SU-DHL-6 (cell line): ENCODE measurements around the gene CRISP1.

Source experiments
- H2AFZ ChIP-seq: fragments of 200-600 bp; sonication (generic); 2 replicates; pipeline ENCODE4 v1.6.1; 2014; ENCODE audit warnings: low read depth, mild to moderate bottlenecking, moderate library complexity, mixed read lengths, antibody characterized with exemption, low read length; ENCODE audit not compliant: severe bottlenecking
- H3F3A ChIP-seq: fragments of 200-600 bp; shearing (Covaris generic); 2 replicates; pipeline ENCODE4 v1.6.0; 2016; ENCODE audit warnings: antibody characterized with exemption, mild to moderate bottlenecking; ENCODE audit not compliant: insufficient read depth
- H3K27ac ChIP-seq: fragments of 200-600 bp; sonication (generic); 2 replicates; pipeline ENCODE4 v1.5.1; 2016; ENCODE audit warnings: low read depth, mild to moderate bottlenecking, low read length, moderate library complexity, mixed read lengths
- H3K27me3 ChIP-seq: fragments of 200-600 bp; sonication (generic), shearing (Covaris generic); 2 replicates; pipeline ENCODE4 v1.6.0; 2014; ENCODE audit warnings: mild to moderate bottlenecking, low read length
- H3K36me3 ChIP-seq: fragments of 200-600 bp; sonication (generic); 2 replicates; pipeline ENCODE4 v1.6.1; 2014; ENCODE audit warnings: mild to moderate bottlenecking, low read length, mixed read lengths
- H3K4me2 ChIP-seq: fragments of 300-600, 200-600 bp; shearing (Covaris generic), sonication (generic); 2 replicates; pipeline ENCODE4 v1.6.0; 2014; ENCODE audit warnings: low read length, low read depth, mild to moderate bottlenecking; ENCODE audit not compliant: poor library complexity, severe bottlenecking
- H3K4me3 ChIP-seq: fragments of 200-600 bp; sonication (generic); 2 replicates; pipeline ENCODE4 v1.5.1; 2014; ENCODE audit warnings: antibody characterized with exemption, low read length, mild to moderate bottlenecking, mixed read lengths; ENCODE audit not compliant: insufficient read depth, poor library complexity, severe bottlenecking
- H3K79me2 ChIP-seq: fragments of 200-600 bp; sonication (generic); 2 replicates; pipeline ENCODE4 v1.6.1; 2014; ENCODE audit warnings: mild to moderate bottlenecking, low read length, moderate library complexity; ENCODE audit not compliant: insufficient read depth
- H3K9ac ChIP-seq: fragments of 200-600 bp; sonication (generic); 2 replicates; pipeline ENCODE4 v1.7.0; 2014; ENCODE audit warnings: mild to moderate bottlenecking, low read length
- H3K9me2 ChIP-seq: fragments of 200-600 bp; sonication (generic); replicated peaks from 2 replicates; pipeline ENCODE4 v1.6.1; 2014; ENCODE audit warnings: low read length; ENCODE audit not compliant: insufficient read depth
- H3K9me3 ChIP-seq: fragments of 200-600 bp; sonication (generic); 2 replicates; pipeline ENCODE4 v1.6.1; 2014; ENCODE audit warnings: low read length, mixed read lengths; ENCODE audit not compliant: insufficient read depth
- H4K20me1 ChIP-seq: fragments of 200-600 bp; sonication (generic); 2 replicates; pipeline ENCODE4 v1.6.1; 2014; ENCODE audit warnings: low read depth, mild to moderate bottlenecking, antibody characterized with exemption, low read length, moderate library complexity, mixed read lengths
- CTCF ChIP-seq: fragments of 200-600 bp; sonication (generic); IDR thresholded peaks from one replicate; pipeline ENCODE4 v1.5.1; 2017; ENCODE audit warnings: antibody characterized with exemption, mild to moderate bottlenecking, low read length, moderate library complexity; ENCODE audit not compliant: insufficient read depth, poor library complexity, severe bottlenecking
- EZH2phosphoT487 ChIP-seq: fragments of 200-600 bp; sonication (generic), shearing (Covaris generic); conservative IDR thresholded peaks from 2 replicates; pipeline ENCODE4 v1.6.1; 2018; ENCODE audit warnings: mild to moderate bottlenecking, antibody characterized with exemption, low read length, moderate library complexity, mixed read lengths

CRISP1 gene

GRCh38 chr6:49839162-49839561 lies 27.2 kb downstream of the CRISP1 start:
- Histone ChIP-seq H3K79me2 (no peaks in the 10 kb centered on the region), H3F3A (no peaks in the 10 kb centered on the region), H3K4me3 (no peak overlapping the region), H3K9me3 (no peaks in the 10 kb centered on the region), H3K4me2 (no peak overlapping the region), H3K27me3 (0 out of 2 replicates have a peak, but pooled peaks cover 2% of the 10 kb centered on the region), H4K20me1 (no peaks in the 10 kb centered on the region), H3K9ac (no peak overlapping the region), H3K9me2 (no peaks in the 10 kb centered on the region), H3K36me3 (no peaks in the 10 kb centered on the region), H2AFZ (no peak overlapping the region), H3K27ac (no peak overlapping the region)
- no peak for TF ChIP-seq EZH2phosphoT487
- no peak for TF ChIP-seq CTCF

GRCh38 chr6:49835140-49835539 lies 31.2 kb downstream of the CRISP1 start:
- Histone ChIP-seq H3K79me2 (no peaks in the 10 kb centered on the region), H3K4me2 (no peak overlapping the region), H3K4me3 (no peak overlapping the region), H3K27ac (no peak overlapping the region), H3K27me3 (no peaks in the 10 kb centered on the region), H3K9me3 (no peaks in the 10 kb centered on the region), H3K9ac (no peak overlapping the region), H2AFZ (no peak overlapping the region), H4K20me1 (0 out of 2 replicates have a peak, but pooled peaks cover 3% of the 10 kb centered on the region), H3F3A (no peaks in the 10 kb centered on the region), H3K36me3 (no peaks in the 10 kb centered on the region; the same call in 1 of the 2 replicates), H3K9me2 (no peaks in the 10 kb centered on the region)
- no peak for TF ChIP-seq EZH2phosphoT487
- TF ChIP-seq CTCF = no peak

- Histone ChIP-seq H3F3A (no peaks in the 10 kb centered on the region), H2AFZ (no peak overlapping the region), H3K4me2 (no peak overlapping the region), H3K36me3 (no peaks in the 10 kb centered on the region; the same call in 1 of the 2 replicates), H3K27me3 (no peaks in the 10 kb centered on the region), H3K27ac (no peak overlapping the region), H3K4me3 (no peak overlapping the region), H4K20me1 (0 out of 2 replicates have a peak, but pooled peaks cover 3% of the 10 kb centered on the region), H3K9ac (no peak overlapping the region), H3K9me2 (no peaks in the 10 kb centered on the region), H3K9me3 (no peaks in the 10 kb centered on the region), H3K79me2 (no peaks in the 10 kb centered on the region)
- no peak for TF ChIP-seq EZH2phosphoT487
- TF ChIP-seq CTCF = no peak
Observed at GRCh38 chr6:49833386-49833785, 32.9 kb downstream of the CRISP1 start.
